ENCODE data around the gene TBC1D9B. TPM values are rescaled to one million over a fixed set of nuclear protein-coding genes. Genes with fewer than 3 reads are reported as not detected.

The TBC1D9B gene
- total and polyA plus RNA-seq, 2 of the 13 experiments (the other 11 are each of a cell fraction or from before 2014, with no cell fraction given) = 35.0 to 50.0 TPM

DNA sequence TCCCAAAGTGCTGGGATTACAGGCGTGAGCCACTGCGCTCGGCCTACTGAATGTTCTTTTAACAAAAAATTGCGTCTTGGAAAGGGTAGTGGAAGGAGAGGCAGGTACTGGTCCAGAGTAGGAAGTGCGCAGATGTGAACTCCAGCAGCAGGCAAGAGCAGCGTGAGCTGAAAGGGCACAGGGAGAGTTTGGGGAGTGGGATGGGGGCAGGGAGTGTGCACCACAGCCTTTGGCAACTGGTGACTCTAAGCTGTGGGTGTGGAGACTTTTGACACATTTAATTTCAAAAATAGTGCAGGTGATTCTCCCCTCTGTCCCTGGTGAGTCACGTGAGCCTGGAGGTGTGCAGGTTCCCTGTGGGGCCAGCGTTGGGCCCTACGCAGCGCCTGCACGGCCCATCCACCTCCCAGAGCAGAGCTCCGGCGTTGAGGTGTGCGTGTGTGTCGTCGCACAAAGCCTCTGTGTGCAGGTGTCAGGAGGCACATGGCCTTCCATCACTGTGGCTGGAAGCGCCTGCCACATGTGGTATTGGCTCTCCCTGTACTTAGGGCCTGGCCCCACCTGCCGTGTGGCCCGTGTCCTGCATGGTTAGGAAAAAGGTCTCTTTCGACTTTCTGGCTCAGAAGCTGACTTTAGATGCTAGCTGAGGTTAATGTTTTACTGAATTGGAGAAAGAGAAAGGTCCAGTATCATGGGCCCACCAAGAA, 75.5 kb downstream of the TBC1D9B start (continued):
- TF ChIP-seq RBM22 (optimal IDR thresholded peaks at IDR 0.05; ENCODE audit: low read length) (peak; percentile 90), POLR2A (IDR thresholded peaks at IDR 0.05; ENCODE audit: insufficient read depth in 1 of 2, low read depth in 2 of 2, low read length in 2 of 2) (peak in 1 of 2 experiments; percentile 52; a peak in 3 of 4 replicates), ZNF121 (CRISPR knock-in tag; IDR thresholded peaks at IDR 0.05) (no peak), ZNF547 (CRISPR knock-in tag; IDR thresholded peaks at IDR 0.05) (no peak), PTBP1 (IDR thresholded peaks at IDR 0.05; ENCODE audit: low read depth, low read length, poor library complexity, severe bottlenecking) (no peak)
- TF ChIP-seq, protein P1, sequence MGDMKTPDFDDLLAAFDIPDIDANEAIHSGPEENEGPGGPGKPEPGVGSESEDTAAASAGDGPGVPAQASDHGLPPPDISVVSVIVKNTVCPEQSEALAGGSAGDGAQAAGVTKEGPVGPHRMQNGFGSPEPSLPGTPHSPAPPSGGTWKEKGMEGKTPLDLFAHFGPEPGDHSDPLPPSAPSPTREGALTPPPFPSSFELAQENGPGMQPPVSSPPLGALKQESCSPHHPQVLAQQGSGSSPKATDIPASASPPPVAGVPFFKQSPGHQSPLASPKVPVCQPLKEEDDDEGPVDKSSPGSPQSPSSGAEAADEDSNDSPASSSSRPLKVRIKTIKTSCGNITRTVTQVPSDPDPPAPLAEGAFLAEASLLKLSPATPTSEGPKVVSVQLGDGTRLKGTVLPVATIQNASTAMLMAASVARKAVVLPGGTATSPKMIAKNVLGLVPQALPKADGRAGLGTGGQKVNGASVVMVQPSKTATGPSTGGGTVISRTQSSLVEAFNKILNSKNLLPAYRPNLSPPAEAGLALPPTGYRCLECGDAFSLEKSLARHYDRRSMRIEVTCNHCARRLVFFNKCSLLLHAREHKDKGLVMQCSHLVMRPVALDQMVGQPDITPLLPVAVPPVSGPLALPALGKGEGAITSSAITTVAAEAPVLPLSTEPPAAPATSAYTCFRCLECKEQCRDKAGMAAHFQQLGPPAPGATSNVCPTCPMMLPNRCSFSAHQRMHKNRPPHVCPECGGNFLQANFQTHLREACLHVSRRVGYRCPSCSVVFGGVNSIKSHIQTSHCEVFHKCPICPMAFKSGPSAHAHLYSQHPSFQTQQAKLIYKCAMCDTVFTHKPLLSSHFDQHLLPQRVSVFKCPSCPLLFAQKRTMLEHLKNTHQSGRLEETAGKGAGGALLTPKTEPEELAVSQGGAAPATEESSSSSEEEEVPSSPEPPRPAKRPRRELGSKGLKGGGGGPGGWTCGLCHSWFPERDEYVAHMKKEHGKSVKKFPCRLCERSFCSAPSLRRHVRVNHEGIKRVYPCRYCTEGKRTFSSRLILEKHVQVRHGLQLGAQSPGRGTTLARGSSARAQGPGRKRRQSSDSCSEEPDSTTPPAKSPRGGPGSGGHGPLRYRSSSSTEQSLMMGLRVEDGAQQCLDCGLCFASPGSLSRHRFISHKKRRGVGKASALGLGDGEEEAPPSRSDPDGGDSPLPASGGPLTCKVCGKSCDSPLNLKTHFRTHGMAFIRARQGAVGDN (CRISPR knock-in tag; IDR thresholded peaks at IDR 0.05) = 0 out of 2 replicates have a peak, but pooled peaks have one; percentile 29

DNA sequence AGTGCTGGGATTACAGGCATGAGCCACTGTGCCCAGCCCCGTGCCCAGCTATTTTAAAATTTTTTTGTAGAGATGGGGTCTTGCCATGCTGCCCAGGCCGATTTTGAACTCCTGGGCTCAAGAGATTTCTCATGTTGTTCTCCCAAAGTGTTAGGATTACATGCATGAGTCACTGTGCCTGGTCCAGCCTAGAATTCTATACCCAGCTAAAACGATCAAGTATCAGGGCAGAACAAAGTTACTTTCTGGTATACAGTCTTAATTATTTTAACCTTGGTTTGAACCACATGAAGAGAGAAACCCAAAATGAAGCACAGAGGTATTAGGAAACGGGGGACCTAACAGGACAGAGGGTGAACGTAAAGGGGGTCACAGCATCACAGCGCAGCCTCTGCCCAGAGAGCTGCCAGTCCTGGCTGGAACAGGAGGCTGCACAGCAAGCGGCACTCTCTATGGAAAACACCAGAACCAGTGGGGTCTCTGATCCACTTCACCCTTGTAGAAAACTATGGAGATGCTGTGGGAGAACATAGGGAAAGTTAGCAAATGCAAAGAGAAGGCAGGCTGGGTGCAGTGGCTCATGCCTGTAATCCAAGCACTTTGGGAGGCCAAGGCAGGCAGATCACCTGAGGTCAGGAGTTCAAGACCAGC, 76.8 kb downstream of the TBC1D9B start:
- H3K27ac ChIP-seq (ENCODE audit: extremely low read length, insufficient read depth, low read length) = no peak overlapping the region
- H3K4me2 ChIP-seq (ENCODE audit: low read depth, low read length) = no peak overlapping the region
- H3K4me3 ChIP-seq (replicated peaks in 1 of 3; ENCODE audit: insufficient read depth in 1 of 3, low read depth in 2 of 3, low read length in 3 of 3) = no peak overlapping the region
- peaks cover 43% of the 10 kb centered on the region for H3K4me1 ChIP-seq (ENCODE audit: insufficient read depth, low read length)
- no peak for FAIRE-seq
- H3K36me3 ChIP-seq (replicated peaks in 1 of 2; ENCODE audit: control insufficient read depth in 1 of 2, insufficient read depth in 2 of 2, low read length in 2 of 2) = peaks cover 39 to 72% of the 10 kb centered on the region in 2 experiments
- TF ChIP-seq ZFP1 (CRISPR knock-in tag; IDR thresholded peaks at IDR 0.05) (peak; percentile 93; the same call in 1 of the 2 replicates), ISL2 (CRISPR knock-in tag; IDR thresholded peaks at IDR 0.05) (no peak), RBM22 (optimal IDR thresholded peaks at IDR 0.05; ENCODE audit: low read length) (peak; percentile 48), POLR2G (IDR thresholded peaks at IDR 0.05; ENCODE audit: low read depth, low read length) (peak; percentile 55), SYNCRIP (IDR thresholded peaks at IDR 0.05; ENCODE audit: insufficient read depth, low read depth, low read length) (no peak), ZNF768 (CRISPR knock-in tag; IDR thresholded peaks at IDR 0.05) (peak; percentile 55; the same call in 1 of the 2 replicates), POLR2AphosphoS2 (IDR thresholded peaks at IDR 0.05; ENCODE audit: low read depth, low read length) (peak; percentile 53; the same call in 1 of the 2 replicates)
- no peaks in the 10 kb centered on the region for H3K9me3 ChIP-seq (ENCODE audit: low read length)
- no peak overlapping the region for H2AFZ ChIP-seq (ENCODE audit: low read length)
- H3K9ac ChIP-seq (ENCODE audit: insufficient read depth, low read depth, low read length) = no peak overlapping the region
- BruUV-seq (replicated peaks) = no TSS peak
- in situ Hi-C loops (cut with HindIII; ENCODE audit: extremely low pct_ligation_motif_present, low pct_unique_long_range_greater_than_20kb) = no loop called here
- H3K27me3 ChIP-seq (ENCODE audit: control insufficient read depth in 1 of 2, insufficient read depth in 2 of 2, low read length in 2 of 2) = no peaks in the 10 kb centered on the region
- peaks cover 21% of the 10 kb centered on the region; the same call in 1 of the 2 replicates for H4K20me1 ChIP-seq (ENCODE audit: insufficient read depth, low read length)
- ChIA-PET POLR2A (interaction anchor here (1.0 to 2.9 kb wide), 4 partner anchors 9 to 67 kb away, joined by 3 to 9 read pairs (median 6); partner anchors contain the start of gene LTC4S), CTCF (ENCODE audit: low intra/inter-chr PET ratio, low total read pairs) (no interaction called here)
- no peak for ATAC-seq
- WGBS (ENCODE audit: low lambda C conversion rate) = over 99% methylated on average over 7 of the region's 7 CpGs
- peaks cover 4% of the 10 kb centered on the region for H3K79me2 ChIP-seq (ENCODE audit: insufficient read depth, low read length)
- intact Hi-C loops (cut with micrococcal nuclease; ENCODE audit: unreplicated experiment) = no loop called here
- no peak for DNase-seq (ENCODE audit: low spot score)

Measured in HepG2 (cell line).